EH (cell line): ENCODE results near the gene HPCAL1.

Source experiments
- DNase-seq: peaks from one replicate; pipeline ENCODE4 v3.0.0-alpha.2; 2015; ENCODE audit warnings: low read depth

HPCAL1 gene

GRCh38 chr2:10407841-10408648, 105.3 kb downstream of the HPCAL1 start:
- peak; percentile 78 for DNase-seq

- peak; percentile 70 for DNase-seq
Observed at GRCh38 chr2:10408649-10409579, 106.2 kb downstream of the HPCAL1 start.

- DNase-seq: no peak
Observed at GRCh38 chr2:10410001-10410822, 107.5 kb downstream of the HPCAL1 start.

- DNase-seq: no peak
Observed at GRCh38 chr2:10410823-10411437, 108.2 kb downstream of the HPCAL1 start.

GRCh38 chr2:10411557-10411956, 108.9 kb downstream of the HPCAL1 start:
- DNase-seq: no peak

- peak; percentile 74 for DNase-seq
Observed at GRCh38 chr2:10412380-10412779, 109.7 kb downstream of the HPCAL1 start.

- DNase-seq: no peak
Observed at GRCh38 chr2:10413503-10413902, 110.8 kb downstream of the HPCAL1 start.

- DNase-seq: peak; percentile 61
Observed at GRCh38 chr2:10413991-10414451, 111.3 kb downstream of the HPCAL1 start.

- DNase-seq: no peak
Observed at GRCh38 chr2:10414591-10414990, 111.9 kb downstream of the HPCAL1 start.

- DNase-seq: no peak
Observed at GRCh38 chr2:10415048-10415447, 112.3 kb downstream of the HPCAL1 start.

GRCh38 chr2:10415640-10416039, 112.9 kb downstream of the HPCAL1 start:
- no peak for DNase-seq

GRCh38 chr2:10417551-10418335, 115.0 kb downstream of the HPCAL1 start:
- no peak for DNase-seq

GRCh38 chr2:10419553-10420257, 117.0 kb downstream of the HPCAL1 start:
- no peak for DNase-seq

GRCh38 chr2:10422251-10422650, 119.5 kb downstream of the HPCAL1 start:
- DNase-seq: no peak

GRCh38 chr2:10422732-10423399, 120.2 kb downstream of the HPCAL1 start:
- no peak for DNase-seq

- DNase-seq: no peak
Observed at GRCh38 chr2:10423400-10423774, 120.7 kb downstream of the HPCAL1 start.

- peak; percentile 79 for DNase-seq
Observed at GRCh38 chr2:10424051-10424450, 121.3 kb downstream of the HPCAL1 start.

- DNase-seq: no peak
Observed at GRCh38 chr2:10424916-10425505, 122.3 kb downstream of the HPCAL1 start.

GRCh38 chr2:10425699-10426098, 123.0 kb downstream of the HPCAL1 start:
- DNase-seq: no peak
